ENCODE data around the gene CD164L2. TPM values are rescaled to one million over a fixed set of nuclear protein-coding genes. Genes with fewer than 3 reads are reported as not detected.

The CD164L2 gene
- polyA plus RNA-seq, 1 donor: not detected

GRCh38 chr1:27383661-27384060, 528 bp upstream of the CD164L2 start:
- DNase-seq: no peak

- no peak for DNase-seq
Measured at GRCh38 chr1:27381969-27382762, 967 bp downstream of the CD164L2 start.

- DNase-seq: no peak
Measured at GRCh38 chr1:27380766-27381733, 2.1 kb downstream of the CD164L2 start.

- DNase-seq: no peak
Measured at GRCh38 chr1:27380224-27380623, 2.9 kb downstream of the CD164L2 start.

GRCh38 chr1:27379564-27380122, 3.5 kb downstream of the CD164L2 start:
- DNase-seq: no peak

- DNase-seq: no peak
Measured at GRCh38 chr1:27377760-27378495, 5.2 kb downstream of the CD164L2 start.

GRCh38 chr1:27374362-27375086, 8.6 kb downstream of the CD164L2 start, which contains the start of gene FCN3:
TSS of gene FCN3 (minus strand) at chr1:27374824. CDS start at chr1:27374818, 6 bp downstream.
- no peak for DNase-seq

- no peak for DNase-seq
Measured at GRCh38 chr1:27372808-27373690, 10.1 kb downstream of the CD164L2 start.

GRCh38 chr1:27372022-27372807, 10.9 kb downstream of the CD164L2 start:
- no peak for DNase-seq

GRCh38 chr1:27368869-27369582, 14.1 kb downstream of the CD164L2 start:
- DNase-seq: no peak

GRCh38 chr1:27367160-27367650, 15.9 kb downstream of the CD164L2 start:
- DNase-seq: no peak

GRCh38 chr1:27366411-27367159, 16.5 kb downstream of the CD164L2 start, which contains the start of gene MAP3K6:
TSS of gene MAP3K6 (minus strand) at chr1:27366961. CDS start at chr1:27366597, 364 bp downstream.
- DNase-seq: peak; percentile 75

- peak; percentile 68 for DNase-seq
Measured at GRCh38 chr1:27366113-27366410, 17.1 kb downstream of the CD164L2 start.

GRCh38 chr1:27365372-27366112, 17.6 kb downstream of the CD164L2 start:
- DNase-seq: peak; percentile 89

- DNase-seq: no peak
Measured at GRCh38 chr1:27364696-27365371, 18.3 kb downstream of the CD164L2 start.

Measured in hindlimb muscle (tissue), 1 donor.